CD4-positive, alpha-beta T cell (primary cell): ENCODE measurements around the gene MS4A15. TPM values are rescaled to one million over a fixed set of nuclear protein-coding genes. Genes with fewer than 3 reads are reported as not detected.

Experiments used
- ATAC-seq: fragments of 200-7000 bp; cut with Tn5 transposase; one replicate; pipeline ENCODE4 v1.10.0; 2022; ENCODE audit warnings: mild to moderate bottlenecking; ENCODE audit not compliant: poor library complexity
- CTCF ChIA-PET: fragments of 350-600 bp; sonication (Branson Sonifier 250); formaldehyde crosslinking; loops from one replicate; lab custom pipeline; 2021; ENCODE audit warnings: antibody characterized with exemption, inconsistent platforms; lab: Charles Lee
- POLR2A ChIA-PET: fragments of 350-600 bp; sonication (Branson Sonifier 250); formaldehyde crosslinking; loops from one replicate; lab custom pipeline; 2021; ENCODE audit warnings: antibody characterized with exemption, inconsistent platforms; lab: Charles Lee
- DNase-seq, 14 experiments: peaks; one replicate each; pipeline ENCODE4 v3.0.0-alpha.2; 2013 to 2020; ENCODE audit warnings: mixed read lengths in 2 of 14
- H3K27ac ChIP-seq, 2 donors: one replicate each; pipeline versions ENCODE4 v1.5.1 to v1.7.0; 2013; ENCODE audit warnings: low read length in 2 of 2, low read depth in 1 of 2, mild to moderate bottlenecking in 1 of 2
- H3K27me3 ChIP-seq, 2 experiments: 1 replicate in 1 of 2; 2 replicates in 1 of 2; pipeline versions ENCODE4 v1.6.1 to v1.7.0; 2013; ENCODE audit warnings: low read length in 2 of 2, control low read depth in 1 of 2, mild to moderate bottlenecking in 1 of 2, moderate library complexity in 1 of 2; ENCODE audit not compliant: insufficient read depth in 2 of 2, control insufficient read depth in 1 of 2
- H3K36me3 ChIP-seq: one replicate; pipeline ENCODE4 v1.6.1; 2013; ENCODE audit warnings: low read length, control low read depth; ENCODE audit not compliant: insufficient read depth
- H3K4me1 ChIP-seq: one replicate; pipeline ENCODE4 v1.6.1; 2013; ENCODE audit warnings: low read length, control low read depth; ENCODE audit not compliant: insufficient read depth
- H3K4me3 ChIP-seq: one replicate; pipeline ENCODE4 v1.5.1; 2013; ENCODE audit warnings: mild to moderate bottlenecking, low read length, moderate library complexity
- H3K9me3 ChIP-seq, 2 experiments: 1 replicate in 1 of 2; 2 replicates in 1 of 2; pipeline versions ENCODE4 v1.6.1 to v1.7.0; 2013; ENCODE audit warnings: low read length in 2 of 2, mild to moderate bottlenecking in 2 of 2, control low read depth in 1 of 2, moderate library complexity in 1 of 2; ENCODE audit not compliant: control insufficient read depth in 1 of 2, insufficient read depth in 1 of 2
- H3K27ac Mint-ChIP-seq: one replicate; pipeline ENCODE4 v1.8.0; 2020; ENCODE audit warnings: mixed read lengths
- H3K27me3 Mint-ChIP-seq: one replicate; pipeline ENCODE4 v1.8.0; 2021; ENCODE audit warnings: mixed read lengths
- H3K36me3 Mint-ChIP-seq: one replicate; pipeline ENCODE4 v1.8.0; 2021; ENCODE audit warnings: low read depth, mixed read lengths
- H3K4me1 Mint-ChIP-seq: one replicate; pipeline ENCODE4 v1.8.0; 2021; ENCODE audit warnings: low read depth, mixed read lengths
- H3K4me3 Mint-ChIP-seq: one replicate; pipeline ENCODE4 v1.8.0; 2020; ENCODE audit warnings: mild to moderate bottlenecking, mixed read lengths
- H3K9me3 Mint-ChIP-seq: one replicate; pipeline ENCODE4 v1.8.0; 2020; ENCODE audit warnings: mixed read lengths
- CTCF ChIP-seq: fragments of 200-600 bp; IDR thresholded peaks from one replicate; pipeline ENCODE4 v1.8.0; 2022; ENCODE audit warnings: antibody characterized with exemption, mild to moderate bottlenecking
- intact Hi-C, 2 experiments: fragments of 100-400 bp; cut with DNase I in 1 of 2; cut with micrococcal nuclease in 1 of 2; formaldehyde crosslinking; loops; one replicate each; pipeline versions ENCODE4 v1.15.1 to v1.9.0; 2023 to 2025; cut with DNase I, micrococcal nuclease
- total RNA-seq, 174 experiments: library from RNA in 2 of 174; stranded (reverse) in 2 of 174; gene quantifications; one replicate each; pipeline ENCODE4 v1.2.3 and lab custom pipeline; 2021 to 2026

Gene MS4A15
- total RNA-seq, 2 experiments from 2014 or later: not detected

- Histone ChIP-seq H3K4me1 (no peaks in the 10 kb centered on the region), H3K4me3 (no peak overlapping the region), H3K27me3 (peaks cover 2 to 10% of the 10 kb centered on the region in 2 experiments), H3K36me3 (no peaks in the 10 kb centered on the region), H3K27ac (no peak overlapping the region), H3K9me3 (peaks cover 0 to 4% of the 10 kb centered on the region in 2 experiments)
- peak in 1 of 14 experiments; percentile 2 for DNase-seq
- intact Hi-C loops: no loop called here
- no peaks in the 10 kb centered on the region for H3K4me1 Mint-ChIP-seq
- POLR2A ChIA-PET: no interaction called here
- ATAC-seq: no peak
- no peaks in the 10 kb centered on the region for H3K36me3 Mint-ChIP-seq
- CTCF ChIA-PET: interaction anchor here (0.9 kb wide), 1 partner anchor 12 kb away, joined by 3 read pairs; no protein-coding TSS in a partner anchor
- TF ChIP-seq CTCF: no peak
- no peak overlapping the region for H3K27ac Mint-ChIP-seq
- H3K27me3 Mint-ChIP-seq: peaks cover 70% of the 10 kb centered on the region
- H3K4me3 Mint-ChIP-seq: no peak overlapping the region
- H3K9me3 Mint-ChIP-seq: no peaks in the 10 kb centered on the region
Observed at GRCh38 chr11:60762851-60763691, 6.4 kb downstream of the MS4A15 start.

GRCh38 chr11:60763692-60764369 is 7.2 kb downstream of the MS4A15 start:
- intact Hi-C loops: no loop called here
- H3K27ac ChIP-seq: no peak overlapping the region
- no peaks in the 10 kb centered on the region for H3K36me3 ChIP-seq
- no peaks in the 10 kb centered on the region for H3K4me1 ChIP-seq
- ATAC-seq: no peak
- H3K4me3 ChIP-seq: no peak overlapping the region
- peaks cover 0 to 4% of the 10 kb centered on the region in 2 experiments for H3K9me3 ChIP-seq
- H3K9me3 Mint-ChIP-seq: no peaks in the 10 kb centered on the region
- H3K27ac Mint-ChIP-seq: no peak overlapping the region
- H3K36me3 Mint-ChIP-seq: no peaks in the 10 kb centered on the region
- no peak overlapping the region for H3K4me3 Mint-ChIP-seq
- ChIA-PET CTCF (interaction anchor here (0.9 kb wide), 1 partner anchor 12 kb away, joined by 3 read pairs; no protein-coding TSS in a partner anchor), POLR2A (no interaction called here)
- H3K27me3 Mint-ChIP-seq: peaks cover 63% of the 10 kb centered on the region
- no peaks in the 10 kb centered on the region for H3K4me1 Mint-ChIP-seq
- peak in 1 of 14 experiments; percentile 20 for DNase-seq
- H3K27me3 ChIP-seq: peaks cover 2 to 10% of the 10 kb centered on the region in 2 experiments
- no peak for TF ChIP-seq CTCF

- Histone ChIP-seq H3K9me3 (peaks cover 0 to 4% of the 10 kb centered on the region in 2 experiments), H3K27me3 (peaks cover 2 to 10% of the 10 kb centered on the region in 2 experiments), H3K27ac (no peak overlapping the region), H3K4me3 (no peak overlapping the region), H3K36me3 (no peaks in the 10 kb centered on the region), H3K4me1 (no peaks in the 10 kb centered on the region)
- DNase-seq (peak in 1 of 14 experiments; percentile 2), ATAC-seq (no peak)
- intact Hi-C loops: no loop called here
- no peaks in the 10 kb centered on the region for H3K4me1 Mint-ChIP-seq
- no peak for TF ChIP-seq CTCF
- POLR2A ChIA-PET: no interaction called here
- no peaks in the 10 kb centered on the region for H3K36me3 Mint-ChIP-seq
- H3K27me3 Mint-ChIP-seq: peaks cover 52% of the 10 kb centered on the region
- H3K9me3 Mint-ChIP-seq: no peaks in the 10 kb centered on the region
- no peak overlapping the region for H3K4me3 Mint-ChIP-seq
- H3K27ac Mint-ChIP-seq: no peak overlapping the region
- CTCF ChIA-PET: no interaction called here
Observed at GRCh38 chr11:60764879-60765278, 8.2 kb downstream of the MS4A15 start.
